HUES64 (cell line): Measurements from ENCODE around the gene SEZ6L2.

Source experiments
- H3K27ac ChIP-seq: 2 replicates; pipeline ENCODE4 v1.7.0; 2013; ENCODE audit warnings: low read depth, low read length, inconsistent platforms
- H3K27me3 ChIP-seq: 2 replicates; pipeline ENCODE4 v1.6.1; 2013; ENCODE audit warnings: mild to moderate bottlenecking, low read length; ENCODE audit not compliant: insufficient read depth
- H3K36me3 ChIP-seq: 2 replicates; pipeline ENCODE4 v1.6.1; 2013; ENCODE audit warnings: mild to moderate bottlenecking, low read length; ENCODE audit not compliant: insufficient read depth
- H3K4me1 ChIP-seq: 2 replicates; pipeline ENCODE4 v1.6.1; 2013; ENCODE audit warnings: mild to moderate bottlenecking, low read length, moderate library complexity; ENCODE audit not compliant: insufficient read depth
- H3K4me3 ChIP-seq: 2 replicates; pipeline ENCODE4 v1.5.1; 2013; ENCODE audit warnings: mild to moderate bottlenecking, low read length, moderate library complexity
- H3K9ac ChIP-seq: 2 replicates; pipeline ENCODE4 v1.6.1; 2013; ENCODE audit warnings: mild to moderate bottlenecking, low read depth, low read length
- H3K9me3 ChIP-seq: 2 replicates; pipeline ENCODE4 v1.6.1; 2013; ENCODE audit warnings: low read depth, low read length; ENCODE audit not compliant: insufficient read depth
- WGBS: fragments of 150-250, 120-280 bp; methylation state at CpG from one replicate; pipeline ENCODE4 v1.1.7; 2013; ENCODE audit warnings: missing lambda C conversion rate; 5-methylcytosine and 5-hydroxymethylcytosine counted together

Gene SEZ6L2

GRCh38 chr16:29922986-29923501, 23.7 kb upstream of the SEZ6L2 start:
- no peaks in the 10 kb centered on the region for H3K9me3 ChIP-seq
- H3K4me3 ChIP-seq: no peak overlapping the region
- H3K27me3 ChIP-seq: no peaks in the 10 kb centered on the region
- peaks cover 45% of the 10 kb centered on the region for H3K36me3 ChIP-seq
- WGBS: 95% methylated on average over 12 of the region's 12 CpGs
- H3K9ac ChIP-seq: no peak overlapping the region
- H3K4me1 ChIP-seq: peaks cover 7% of the 10 kb centered on the region; the same call in 1 of the 2 replicates
- H3K27ac ChIP-seq: no peak overlapping the region

- peaks cover 7% of the 10 kb centered on the region; the same call in 1 of the 2 replicates for H3K4me1 ChIP-seq
- no peak overlapping the region for H3K27ac ChIP-seq
- WGBS: 94% methylated on average over 2 of the region's 2 CpGs
- peaks cover 49% of the 10 kb centered on the region for H3K36me3 ChIP-seq
- no peak overlapping the region for H3K4me3 ChIP-seq
- H3K9me3 ChIP-seq: no peaks in the 10 kb centered on the region
- no peak overlapping the region for H3K9ac ChIP-seq
- no peaks in the 10 kb centered on the region for H3K27me3 ChIP-seq
These were observed 23.0 kb upstream of the SEZ6L2 start for GRCh38 chr16:29922326-29922725.

DNA sequence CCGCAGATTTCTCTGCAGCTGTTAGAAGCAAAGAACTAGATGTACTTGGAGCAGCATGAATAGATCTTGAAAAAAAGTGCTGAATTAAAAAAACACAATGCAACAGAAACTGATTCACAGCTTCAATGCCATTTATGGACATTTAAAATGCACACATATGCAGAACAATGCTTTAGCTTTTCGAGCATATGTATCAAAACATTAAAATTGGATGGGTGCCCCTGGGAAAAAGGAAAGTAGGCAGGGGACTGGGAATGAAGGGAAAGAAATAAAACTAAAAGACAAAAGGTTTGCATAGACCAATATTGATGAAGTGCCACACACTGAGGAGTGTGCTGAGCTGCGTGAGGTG, 21.7 kb upstream of the SEZ6L2 start:
- no peak overlapping the region for H3K4me3 ChIP-seq
- WGBS: 94% methylated on average over 3 of the region's 3 CpGs
- peaks cover 4% of the 10 kb centered on the region; the same call in 1 of the 2 replicates for H3K4me1 ChIP-seq
- no peaks in the 10 kb centered on the region for H3K9me3 ChIP-seq
- H3K27me3 ChIP-seq: no peaks in the 10 kb centered on the region
- H3K27ac ChIP-seq: no peak overlapping the region
- H3K9ac ChIP-seq: no peak overlapping the region
- peaks cover 51% of the 10 kb centered on the region for H3K36me3 ChIP-seq

GRCh38 chr16:29920288-29921033, 21.1 kb upstream of the SEZ6L2 start:
- H3K4me3 ChIP-seq: no peak overlapping the region
- H3K27ac ChIP-seq: no peak overlapping the region
- no peaks in the 10 kb centered on the region for H3K27me3 ChIP-seq
- peaks cover 54% of the 10 kb centered on the region for H3K36me3 ChIP-seq
- no peak overlapping the region for H3K9ac ChIP-seq
- WGBS: 92% methylated on average over 5 of the region's 6 CpGs
- H3K9me3 ChIP-seq: no peaks in the 10 kb centered on the region
- H3K4me1 ChIP-seq: peaks cover 4% of the 10 kb centered on the region; the same call in 1 of the 2 replicates

- Histone ChIP-seq H3K27ac (no peak overlapping the region), H3K4me1 (no peaks in the 10 kb centered on the region), H3K27me3 (no peaks in the 10 kb centered on the region), H3K9me3 (no peaks in the 10 kb centered on the region), H3K4me3 (no peak overlapping the region), H3K9ac (no peak overlapping the region), H3K36me3 (peaks cover 43% of the 10 kb centered on the region)
- WGBS: 97% methylated on average over 1 of the region's 1 CpG
These were observed 17.6 kb upstream of the SEZ6L2 start for GRCh38 chr16:29916979-29917378.

GRCh38 chr16:29915590-29916247, 16.4 kb upstream of the SEZ6L2 start:
- Histone ChIP-seq H3K9ac (no peak overlapping the region), H3K27ac (no peak overlapping the region)

GRCh38 chr16:29913514-29913913, 14.2 kb upstream of the SEZ6L2 start:
- Histone ChIP-seq H3K27ac (no peak overlapping the region), H3K27me3 (no peaks in the 10 kb centered on the region), H3K9ac (no peak overlapping the region), H3K9me3 (no peaks in the 10 kb centered on the region), H3K4me1 (no peaks in the 10 kb centered on the region; the same call in 1 of the 2 replicates), H3K36me3 (peaks cover 11% of the 10 kb centered on the region; the same call in 1 of the 2 replicates), H3K4me3 (no peak overlapping the region)
- 91% methylated on average over 8 of the region's 8 CpGs for WGBS

More at GRCh38 chr16:29915590-29916247, 16.4 kb upstream of the SEZ6L2 start:
- Histone ChIP-seq H3K4me1 (no peaks in the 10 kb centered on the region; the same call in 1 of the 2 replicates), H3K9me3 (no peaks in the 10 kb centered on the region), H3K4me3 (no peak overlapping the region), H3K36me3 (peaks cover 30% of the 10 kb centered on the region), H3K27me3 (no peaks in the 10 kb centered on the region)
- WGBS: 93% methylated on average over 6 of the region's 6 CpGs

DNA sequence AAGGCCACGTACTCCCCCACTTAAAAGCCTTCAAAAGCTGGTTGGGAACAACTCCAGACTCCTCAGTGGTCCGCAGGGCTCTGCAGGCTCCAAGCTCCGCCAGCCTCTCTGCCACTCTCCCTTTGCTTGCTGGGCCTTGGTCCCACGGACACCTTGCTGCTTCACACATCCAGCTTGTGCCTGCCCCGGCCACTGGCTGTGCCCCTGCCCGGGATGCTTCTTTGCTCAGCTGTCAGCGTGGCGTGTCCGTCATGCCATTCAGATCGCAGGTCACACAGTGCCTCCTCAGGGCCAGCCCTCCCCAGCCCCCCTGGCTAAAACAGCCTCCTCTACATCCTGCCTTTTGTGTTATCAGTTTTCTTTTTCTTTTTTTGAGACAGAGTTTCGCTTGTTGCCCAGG, 12.7 kb upstream of the SEZ6L2 start:
- Histone ChIP-seq H3K27ac (no peak overlapping the region; the same call in 1 of the 2 replicates), H3K36me3 (peaks cover 5% of the 10 kb centered on the region; the same call in 1 of the 2 replicates), H3K9ac (no peak overlapping the region; the same call in 1 of the 2 replicates), H3K4me1 (no peaks in the 10 kb centered on the region; the same call in 1 of the 2 replicates), H3K27me3 (no peaks in the 10 kb centered on the region), H3K9me3 (no peaks in the 10 kb centered on the region), H3K4me3 (no peak overlapping the region)
- WGBS: 86% methylated on average over 11 of the region's 11 CpGs

GRCh38 chr16:29911676-29912010, 12.3 kb upstream of the SEZ6L2 start:
- 80% methylated on average over 15 of the region's 15 CpGs for WGBS
- Histone ChIP-seq H3K27ac (no peak overlapping the region), H3K9me3 (no peaks in the 10 kb centered on the region), H3K36me3 (peaks cover 7% of the 10 kb centered on the region; the same call in 1 of the 2 replicates), H3K4me3 (no peak overlapping the region), H3K27me3 (no peaks in the 10 kb centered on the region), H3K9ac (no peak overlapping the region; the same call in 1 of the 2 replicates), H3K4me1 (no peaks in the 10 kb centered on the region; the same call in 1 of the 2 replicates)

GRCh38 chr16:29910819-29911675, 11.7 kb upstream of the SEZ6L2 start:
- Histone ChIP-seq H3K9ac (no peak overlapping the region; the same call in 1 of the 2 replicates), H3K4me3 (no peak overlapping the region), H3K27ac (no peak overlapping the region), H3K36me3 (peaks cover 7% of the 10 kb centered on the region; the same call in 1 of the 2 replicates), H3K4me1 (no peaks in the 10 kb centered on the region; the same call in 1 of the 2 replicates), H3K9me3 (no peaks in the 10 kb centered on the region), H3K27me3 (no peaks in the 10 kb centered on the region)
- 90% methylated on average over 20 of the region's 20 CpGs for WGBS
